OCI-LY1 (cell line): ENCODE measurements around the gene MCF2L.

Experiments used
- H2AFZ ChIP-seq: fragments of 200-600 bp; sonication (generic), shearing (Covaris generic); 2 replicates; pipeline ENCODE4 v1.6.0; 2014; ENCODE audit warnings: antibody characterized with exemption, mild to moderate bottlenecking, low read length
- H3F3A ChIP-seq: fragments of 200-600 bp; sonication (generic), shearing (Covaris generic); 2 replicates; pipeline ENCODE4 v1.6.0; 2014; ENCODE audit warnings: mild to moderate bottlenecking, antibody characterized with exemption, low read length, moderate library complexity; ENCODE audit not compliant: insufficient read depth
- H3K27ac ChIP-seq: fragments of 200-600 bp; sonication (generic); 2 replicates; pipeline ENCODE4 v1.5.1; 2014; ENCODE audit warnings: low read length, mixed run types, mild to moderate bottlenecking, low read depth; ENCODE audit not compliant: poor library complexity, severe bottlenecking
- H3K27me3 ChIP-seq: fragments of 200-600 bp; sonication (generic); 2 replicates; pipeline ENCODE4 v1.6.0; 2014; ENCODE audit warnings: antibody characterized with exemption, mild to moderate bottlenecking, low read length, moderate library complexity; ENCODE audit not compliant: insufficient read depth
- H3K36me3 ChIP-seq: fragments of 200-600 bp; sonication (generic); 2 replicates; pipeline ENCODE4 v1.6.1; 2014; ENCODE audit warnings: mild to moderate bottlenecking, antibody characterized with exemption, low read length, moderate library complexity, mixed read lengths; ENCODE audit not compliant: insufficient read depth
- H3K4me1 ChIP-seq: fragments of 200-600 bp; sonication (generic); 2 replicates; pipeline ENCODE4 v1.5.1; 2014; ENCODE audit warnings: mild to moderate bottlenecking, low read length, moderate library complexity; ENCODE audit not compliant: insufficient read depth, severe bottlenecking
- H3K4me2 ChIP-seq: fragments of 200-600 bp; sonication (generic), shearing (Covaris generic); 2 replicates; pipeline ENCODE4 v1.6.1; 2014; ENCODE audit warnings: low read length
- H3K4me3 ChIP-seq: fragments of 200-600 bp; sonication (generic); 2 replicates; pipeline ENCODE4 v1.5.1; 2014; ENCODE audit warnings: low read length, low read depth, mild to moderate bottlenecking, mixed read lengths; ENCODE audit not compliant: poor library complexity, severe bottlenecking
- H3K79me2 ChIP-seq: fragments of 200-600 bp; shearing (Covaris generic); 2 replicates; pipeline ENCODE4 v1.6.1; 2016; ENCODE audit warnings: mixed run types, low read length, mixed read lengths; ENCODE audit not compliant: insufficient read depth
- H3K9ac ChIP-seq: fragments of 200-600 bp; sonication (generic), shearing (Covaris generic); 2 replicates; pipeline ENCODE4 v1.6.1; 2014; ENCODE audit warnings: mild to moderate bottlenecking, low read length, mixed read lengths
- H3K9me2 ChIP-seq: fragments of 200-600 bp; sonication (generic), shearing (Covaris generic); 2 replicates; pipeline ENCODE4 v1.6.1; 2014; ENCODE audit warnings: low read depth, mild to moderate bottlenecking, low read length, mixed read lengths
- H3K9me3 ChIP-seq: fragments of 200-600 bp; shearing (Covaris generic); 2 replicates; pipeline ENCODE4 v1.6.1; 2014; ENCODE audit warnings: low read length, mixed read lengths
- H4K20me1 ChIP-seq: fragments of 200-600 bp; sonication (generic), shearing (Covaris generic); 2 replicates; pipeline ENCODE4 v1.6.0; 2016; ENCODE audit warnings: mild to moderate bottlenecking, low read length; ENCODE audit not compliant: insufficient read depth
- EZH2 ChIP-seq: fragments of 200-600 bp; sonication (generic), shearing (Covaris generic); IDR thresholded peaks from 2 replicates; pipeline ENCODE4 v1.8.0; 2017; ENCODE audit warnings: borderline replicate concordance, mixed run types, mild to moderate bottlenecking, antibody characterized with exemption, low read length, moderate library complexity, mixed read lengths
- TF ChIP-seq, protein P1 (sequence below): fragments of 200-600 bp; sonication (generic), shearing (Covaris generic); IDR thresholded peaks from 2 replicates; pipeline ENCODE4 v1.5.1; 2017; ENCODE audit warnings: mild to moderate bottlenecking, antibody characterized with exemption, low read length, moderate library complexity, mixed read lengths

MCF2L gene, protein sequence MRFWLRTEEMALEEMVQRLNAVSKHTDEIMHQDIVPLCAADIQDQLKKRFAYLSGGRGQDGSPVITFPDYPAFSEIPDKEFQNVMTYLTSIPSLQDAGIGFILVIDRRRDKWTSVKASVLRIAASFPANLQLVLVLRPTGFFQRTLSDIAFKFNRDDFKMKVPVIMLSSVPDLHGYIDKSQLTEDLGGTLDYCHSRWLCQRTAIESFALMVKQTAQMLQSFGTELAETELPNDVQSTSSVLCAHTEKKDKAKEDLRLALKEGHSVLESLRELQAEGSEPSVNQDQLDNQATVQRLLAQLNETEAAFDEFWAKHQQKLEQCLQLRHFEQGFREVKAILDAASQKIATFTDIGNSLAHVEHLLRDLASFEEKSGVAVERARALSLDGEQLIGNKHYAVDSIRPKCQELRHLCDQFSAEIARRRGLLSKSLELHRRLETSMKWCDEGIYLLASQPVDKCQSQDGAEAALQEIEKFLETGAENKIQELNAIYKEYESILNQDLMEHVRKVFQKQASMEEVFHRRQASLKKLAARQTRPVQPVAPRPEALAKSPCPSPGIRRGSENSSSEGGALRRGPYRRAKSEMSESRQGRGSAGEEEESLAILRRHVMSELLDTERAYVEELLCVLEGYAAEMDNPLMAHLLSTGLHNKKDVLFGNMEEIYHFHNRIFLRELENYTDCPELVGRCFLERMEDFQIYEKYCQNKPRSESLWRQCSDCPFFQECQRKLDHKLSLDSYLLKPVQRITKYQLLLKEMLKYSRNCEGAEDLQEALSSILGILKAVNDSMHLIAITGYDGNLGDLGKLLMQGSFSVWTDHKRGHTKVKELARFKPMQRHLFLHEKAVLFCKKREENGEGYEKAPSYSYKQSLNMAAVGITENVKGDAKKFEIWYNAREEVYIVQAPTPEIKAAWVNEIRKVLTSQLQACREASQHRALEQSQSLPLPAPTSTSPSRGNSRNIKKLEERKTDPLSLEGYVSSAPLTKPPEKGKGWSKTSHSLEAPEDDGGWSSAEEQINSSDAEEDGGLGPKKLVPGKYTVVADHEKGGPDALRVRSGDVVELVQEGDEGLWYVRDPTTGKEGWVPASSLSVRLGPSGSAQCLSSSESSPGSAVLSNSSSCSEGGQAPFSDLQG

DNA sequence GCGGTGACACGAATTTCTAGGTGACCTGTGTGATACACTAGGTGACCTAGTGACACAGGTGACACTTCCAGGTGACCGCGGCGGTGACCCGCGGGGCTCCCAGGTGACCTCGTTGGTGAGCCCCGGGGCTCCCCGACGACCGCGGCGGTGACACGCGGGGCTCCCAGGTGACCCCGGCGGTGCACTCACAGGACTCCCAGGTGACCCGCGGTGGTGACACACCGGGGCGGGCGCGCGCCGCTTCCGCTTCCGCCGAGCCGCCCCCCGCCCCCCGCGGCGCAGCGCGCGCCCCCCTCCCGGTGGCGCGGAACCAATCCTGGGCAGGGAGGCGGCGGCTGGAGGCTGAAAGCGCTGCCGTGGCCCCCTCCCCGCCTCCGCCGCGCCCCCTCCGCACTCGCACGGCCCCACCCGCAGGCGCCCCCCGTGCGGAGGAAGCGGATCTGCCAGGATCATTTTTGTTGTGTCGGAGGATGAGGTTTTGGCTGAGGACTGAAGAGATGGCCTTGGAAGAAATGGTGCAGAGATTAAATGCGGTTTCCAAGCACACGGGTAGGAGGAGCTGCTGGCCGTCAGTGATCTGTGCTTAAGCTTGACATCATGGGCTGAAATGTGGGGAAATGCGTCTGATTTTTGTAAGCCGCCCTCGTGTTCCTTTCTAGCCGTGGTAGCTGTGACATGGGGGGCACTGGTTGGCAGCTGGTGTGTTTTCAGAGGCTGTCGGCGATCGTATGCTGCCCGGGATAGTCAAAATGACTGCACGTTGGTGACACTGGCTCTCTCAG, at the start of gene MCF2L:
MCF2L (plus strand) TSS at position 305 of the 782 bp plus-strand sequence; CDS start at position 471, 166 bp downstream.
- peak within 1 kb of the TSS; percentile 55; the same call in 1 of the 2 replicates for H3K9ac ChIP-seq
- no peak within 1 kb of the TSS for H2AFZ ChIP-seq
- H3K27me3 ChIP-seq = no peaks in the 10 kb centered on the region
- no peaks in the 10 kb centered on the region for H3K9me3 ChIP-seq
- no peaks in the 10 kb centered on the region for H4K20me1 ChIP-seq
- H3K4me1 ChIP-seq = peaks cover 17% of the 10 kb centered on the region
- no peaks in the 10 kb centered on the region for H3K79me2 ChIP-seq
- H3K27ac ChIP-seq = no peak within 1 kb of the TSS
- no peak for TF ChIP-seq EZH2
- TF ChIP-seq, protein P1, sequence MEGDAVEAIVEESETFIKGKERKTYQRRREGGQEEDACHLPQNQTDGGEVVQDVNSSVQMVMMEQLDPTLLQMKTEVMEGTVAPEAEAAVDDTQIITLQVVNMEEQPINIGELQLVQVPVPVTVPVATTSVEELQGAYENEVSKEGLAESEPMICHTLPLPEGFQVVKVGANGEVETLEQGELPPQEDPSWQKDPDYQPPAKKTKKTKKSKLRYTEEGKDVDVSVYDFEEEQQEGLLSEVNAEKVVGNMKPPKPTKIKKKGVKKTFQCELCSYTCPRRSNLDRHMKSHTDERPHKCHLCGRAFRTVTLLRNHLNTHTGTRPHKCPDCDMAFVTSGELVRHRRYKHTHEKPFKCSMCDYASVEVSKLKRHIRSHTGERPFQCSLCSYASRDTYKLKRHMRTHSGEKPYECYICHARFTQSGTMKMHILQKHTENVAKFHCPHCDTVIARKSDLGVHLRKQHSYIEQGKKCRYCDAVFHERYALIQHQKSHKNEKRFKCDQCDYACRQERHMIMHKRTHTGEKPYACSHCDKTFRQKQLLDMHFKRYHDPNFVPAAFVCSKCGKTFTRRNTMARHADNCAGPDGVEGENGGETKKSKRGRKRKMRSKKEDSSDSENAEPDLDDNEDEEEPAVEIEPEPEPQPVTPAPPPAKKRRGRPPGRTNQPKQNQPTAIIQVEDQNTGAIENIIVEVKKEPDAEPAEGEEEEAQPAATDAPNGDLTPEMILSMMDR = peak; percentile 30; the same call in 1 of the 2 replicates
- no peaks in the 10 kb centered on the region for H3K36me3 ChIP-seq
- H3K9me2 ChIP-seq = no peaks in the 10 kb centered on the region
- H3K4me3 ChIP-seq = peak within 1 kb of the TSS; percentile 74
- no peaks in the 10 kb centered on the region for H3F3A ChIP-seq
- H3K4me2 ChIP-seq = peak within 1 kb of the TSS; percentile 76

GRCh38 chr13:112923962-112924361, 45.1 kb upstream of the MCF2L start:
- Histone ChIP-seq H3F3A (no peaks in the 10 kb centered on the region), H3K9me2 (no peaks in the 10 kb centered on the region), H3K27ac (no peak overlapping the region), H3K36me3 (no peaks in the 10 kb centered on the region), H3K9me3 (no peaks in the 10 kb centered on the region), H3K4me3 (no peak overlapping the region), H4K20me1 (no peaks in the 10 kb centered on the region), H3K9ac (no peak overlapping the region), H3K4me1 (no peaks in the 10 kb centered on the region), H3K79me2 (no peaks in the 10 kb centered on the region), H3K4me2 (no peak overlapping the region), H2AFZ (no peak overlapping the region), H3K27me3 (no peaks in the 10 kb centered on the region; the same call in 1 of the 2 replicates)
- TF ChIP-seq, protein P1 = no peak
- TF ChIP-seq EZH2 = no peak

- Histone ChIP-seq H3K27me3 (no peaks in the 10 kb centered on the region; the same call in 1 of the 2 replicates), H3K4me1 (no peaks in the 10 kb centered on the region), H3K9me3 (no peaks in the 10 kb centered on the region), H4K20me1 (no peaks in the 10 kb centered on the region), H2AFZ (no peak overlapping the region), H3K4me2 (no peak overlapping the region), H3K9ac (no peak overlapping the region), H3K36me3 (no peaks in the 10 kb centered on the region), H3K79me2 (no peaks in the 10 kb centered on the region), H3K27ac (no peak overlapping the region), H3F3A (no peaks in the 10 kb centered on the region), H3K9me2 (no peaks in the 10 kb centered on the region), H3K4me3 (no peak overlapping the region)
- TF ChIP-seq EZH2 = no peak
- TF ChIP-seq, protein P1 = no peak
Observed at GRCh38 chr13:112924365-112924764, 44.6 kb upstream of the MCF2L start.
